ENCODE measurements around the gene MRPL38.

The MRPL38 gene

GRCh38 chr17:75891605-75892555, 12.8 kb downstream of the MRPL38 start:
- TF ChIP-seq FOXM1 (IDR thresholded peaks at IDR 0.05; ENCODE audit: borderline replicate concordance, low read depth): no peak
- no peak for TF ChIP-seq CEBPB (IDR thresholded peaks at IDR 0.05)
- no peak for TF ChIP-seq TEAD4 (IDR thresholded peaks at IDR 0.05)
- TF ChIP-seq EP300 (IDR thresholded peaks at IDR 0.05; ENCODE audit: borderline replicate concordance): no peak

GRCh38 chr17:75891022-75891604, 13.6 kb downstream of the MRPL38 start:
- TF ChIP-seq CREB1 (IDR thresholded peaks at IDR 0.05; ENCODE audit: low read depth): no peak
- TF ChIP-seq YY1 (IDR thresholded peaks at IDR 0.05; ENCODE audit: low read depth): no peak
- TF ChIP-seq EGR1 (IDR thresholded peaks at IDR 0.05): no peak
- no peak for TF ChIP-seq FOXM1 (IDR thresholded peaks at IDR 0.05; ENCODE audit: borderline replicate concordance, low read depth)
- TF ChIP-seq MAX (IDR thresholded peaks at IDR 0.05): no peak
- TF ChIP-seq REST (IDR thresholded peaks at IDR 0.05; ENCODE audit: low read depth): no peak
- TF ChIP-seq TAF1 (IDR thresholded peaks at IDR 0.05; ENCODE audit: low read depth): no peak
- no peak for TF ChIP-seq ZBTB7A (IDR thresholded peaks at IDR 0.05; ENCODE audit: low read depth)
- no peak for TF ChIP-seq CEBPB (IDR thresholded peaks at IDR 0.05)
- TF ChIP-seq TCF12 (IDR thresholded peaks at IDR 0.05; ENCODE audit: low read depth): no peak
- TF ChIP-seq RAD21 (IDR thresholded peaks at IDR 0.05; ENCODE audit: low read depth): no peak
- no peak for TF ChIP-seq NFIC (IDR thresholded peaks at IDR 0.05)
- TF ChIP-seq TEAD4 (IDR thresholded peaks at IDR 0.05): no peak
- TF ChIP-seq EP300 (IDR thresholded peaks at IDR 0.05; ENCODE audit: borderline replicate concordance): no peak
- no peak for TF ChIP-seq USF1 (IDR thresholded peaks at IDR 0.05)

- no peak for TF ChIP-seq CREB1 (IDR thresholded peaks at IDR 0.05; ENCODE audit: low read depth)
- TF ChIP-seq USF1 (IDR thresholded peaks at IDR 0.05): peak; percentile 35; the same call in 1 of the 2 replicates
- no peak for TF ChIP-seq FOXM1 (IDR thresholded peaks at IDR 0.05; ENCODE audit: borderline replicate concordance, low read depth)
- TF ChIP-seq EGR1 (IDR thresholded peaks at IDR 0.05): no peak
- no peak for TF ChIP-seq REST (IDR thresholded peaks at IDR 0.05; ENCODE audit: low read depth)
- TF ChIP-seq ZBTB7A (IDR thresholded peaks at IDR 0.05; ENCODE audit: low read depth): no peak
- no peak for TF ChIP-seq RAD21 (IDR thresholded peaks at IDR 0.05; ENCODE audit: low read depth)
Measured at GRCh38 chr17:75889454-75889853, 15.2 kb downstream of the MRPL38 start.

GRCh38 chr17:75888484-75888883, 16.2 kb downstream of the MRPL38 start:
- TF ChIP-seq EGR1 (IDR thresholded peaks at IDR 0.05): no peak

GRCh38 chr17:75885431-75885830, 19.3 kb downstream of the MRPL38 start:
- no peak for TF ChIP-seq CEBPB (IDR thresholded peaks at IDR 0.05)
- TF ChIP-seq MAX (IDR thresholded peaks at IDR 0.05): no peak
- no peak for TF ChIP-seq EP300 (IDR thresholded peaks at IDR 0.05; ENCODE audit: borderline replicate concordance)

- TF ChIP-seq TAF1 (IDR thresholded peaks at IDR 0.05; ENCODE audit: low read depth) (no peak), USF1 (IDR thresholded peaks at IDR 0.05) (no peak), MAX (IDR thresholded peaks at IDR 0.05) (no peak), FOXM1 (IDR thresholded peaks at IDR 0.05; ENCODE audit: borderline replicate concordance, low read depth) (no peak), YY1 (IDR thresholded peaks at IDR 0.05; ENCODE audit: low read depth) (no peak), RAD21 (IDR thresholded peaks at IDR 0.05; ENCODE audit: low read depth) (no peak), EP300 (IDR thresholded peaks at IDR 0.05; ENCODE audit: borderline replicate concordance) (no peak), NFIC (IDR thresholded peaks at IDR 0.05) (no peak), TCF12 (IDR thresholded peaks at IDR 0.05; ENCODE audit: low read depth) (no peak), REST (IDR thresholded peaks at IDR 0.05; ENCODE audit: low read depth) (no peak), CREB1 (IDR thresholded peaks at IDR 0.05; ENCODE audit: low read depth) (no peak), CEBPB (IDR thresholded peaks at IDR 0.05) (no peak), TEAD4 (IDR thresholded peaks at IDR 0.05) (no peak), EGR1 (IDR thresholded peaks at IDR 0.05) (no peak), ZBTB7A (IDR thresholded peaks at IDR 0.05; ENCODE audit: low read depth) (no peak)
Measured at GRCh38 chr17:75881678-75882454, 22.8 kb downstream of the MRPL38 start.
